HCT116 (cell line): Measurements from ENCODE around the gene MDM4. TPM values are rescaled to one million over a fixed set of nuclear protein-coding genes. Genes with fewer than 3 reads are reported as not detected.
"Not testable (repeated sequence)": the region's sequence is repeated elsewhere in the genome, so short reads cannot be mapped to it uniquely, and the experiment has no call there.

Experiments used
- ATAC-seq: fragments of 200-7000 bp; cut with Tn5 transposase; 2 replicates; pipeline ENCODE4 v1.9.1; 2020; ENCODE audit warnings: mild to moderate bottlenecking, moderate library complexity
- BruUV-seq: library from RNA; stranded (reverse); fragments of 400-500 nt; replicated peaks from 2 replicates; lab custom pipeline; 2021; lab: Mats Ljungman, UMichigan
- CTCF ChIA-PET: fragments of 300-600 bp; sonication (Branson Sonifier 250); formaldehyde crosslinking; loops from one replicate; lab custom pipeline; 2021; ENCODE audit warnings: antibody characterized with exemption; lab: Charles Lee
- POLR2A ChIA-PET: fragments of 300-600, 350-600 bp; sonication (Branson Sonifier 250); formaldehyde crosslinking; loops from one replicate; lab custom pipeline; 2021; ENCODE audit warnings: antibody characterized with exemption; lab: Charles Lee
- RAD21 ChIA-PET, 2 experiments: fragments of 300-600 bp; sonication (Branson Sonifier 250); formaldehyde crosslinking; loops; one replicate each; lab custom pipeline; 2023; ENCODE audit warnings: low total read pairs in 2 of 2; ENCODE audit not compliant: uncharacterized antibody in 2 of 2, unreplicated experiment in 2 of 2, low non-redundant PET in 1 of 2; lab: Charles Lee
- DNase-seq: peaks from one replicate; pipeline ENCODE4 v3.0.0-alpha.2; 2010; ENCODE audit warnings: low read depth, low spot score
- H2AFZ ChIP-seq: fragments of 200-600 bp; shearing (Covaris generic), sonication (generic); 2 replicates; pipeline ENCODE4 v1.6.1; 2017; ENCODE audit warnings: low read depth, mixed run types, mixed read lengths, antibody characterized with exemption, low read length; ENCODE audit not compliant: poor library complexity, severe bottlenecking
- H3K27ac ChIP-seq: 2 replicates; pipeline ENCODE4 v1.5.1; 2012; ENCODE audit warnings: low read depth, low read length
- H3K27me3 ChIP-seq: fragments of 200-600 bp; sonication (generic); 2 replicates; pipeline ENCODE4 v1.6.1; 2016; ENCODE audit warnings: mixed run types, low read length, mixed read lengths; ENCODE audit not compliant: insufficient read depth
- H3K36me3 ChIP-seq, 2 experiments: fragments of 200-500 bp in 1 of 2; fragments of 200-600 bp in 1 of 2; sonication (Bioruptor generic) in 1 of 2; sonication (generic) in 1 of 2; 2 replicates each; pipeline versions ENCODE4 v1.5.1 to v1.6.1; 2014 to 2016; ENCODE audit warnings: low read length in 2 of 2, inconsistent platforms in 1 of 2, mixed read lengths in 1 of 2, mixed run types in 1 of 2; ENCODE audit not compliant: insufficient read depth in 2 of 2, control insufficient read depth in 1 of 2
- H3K4me1 ChIP-seq, 2 experiments: fragments of 200-600 bp in 1 of 2; sonication (generic) in 1 of 2; 2 replicates each; pipeline versions ENCODE4 v1.5.1 to v1.6.1; 2012 to 2017; ENCODE audit warnings: low read length in 2 of 2, inconsistent platforms in 1 of 2, mild to moderate bottlenecking in 1 of 2, mixed read lengths in 1 of 2, mixed run types in 1 of 2, moderate library complexity in 1 of 2; ENCODE audit not compliant: insufficient read depth in 2 of 2, control insufficient read depth in 1 of 2
- H3K4me2 ChIP-seq: fragments of 200-600 bp; sonication (generic); 2 replicates; pipeline ENCODE4 v1.6.1; 2017; ENCODE audit warnings: mixed run types, low read length, mixed read lengths
- H3K4me3 ChIP-seq, 2 experiments: fragments of 200-600 bp in 1 of 2; sonication (generic) in 1 of 2; replicated peaks in 1 of 2; 2 replicates each; pipeline ENCODE4 v1.5.1; 2011 to 2016; ENCODE audit warnings: low read length in 2 of 2, control low read depth in 1 of 2, low read depth in 1 of 2, mild to moderate bottlenecking in 1 of 2, mixed read lengths in 1 of 2, mixed run types in 1 of 2
- H3K79me2 ChIP-seq: fragments of 200-600 bp; sonication (generic); 2 replicates; pipeline ENCODE4 v1.6.1; 2017; ENCODE audit warnings: mild to moderate bottlenecking, mixed run types, low read length, moderate library complexity, mixed read lengths; ENCODE audit not compliant: insufficient read depth
- H3K9ac ChIP-seq: fragments of 200-600 bp; sonication (generic); 2 replicates; pipeline ENCODE4 v1.6.1; 2016; ENCODE audit warnings: low read length, mixed read lengths
- H3K9me2 ChIP-seq: fragments of 200-600 bp; sonication (generic), shearing (Covaris generic); 2 replicates; pipeline ENCODE4 v1.6.1; 2017; ENCODE audit warnings: mixed run types, mild to moderate bottlenecking, moderate library complexity; ENCODE audit not compliant: insufficient read depth
- H3K9me3 ChIP-seq, 2 experiments: fragments of 200-500 bp in 1 of 2; fragments of 200-600 bp in 1 of 2; sonication (Bioruptor generic) in 1 of 2; sonication (generic) in 1 of 2; 2 replicates each; pipeline ENCODE4 v1.6.1; 2014 to 2017; ENCODE audit warnings: low read length in 2 of 2, mixed read lengths in 2 of 2, inconsistent platforms in 1 of 2, low read depth in 1 of 2, mild to moderate bottlenecking in 1 of 2, mixed run types in 1 of 2, moderate library complexity in 1 of 2; ENCODE audit not compliant: control insufficient read depth in 1 of 2, insufficient read depth in 1 of 2
- H4K20me1 ChIP-seq: fragments of 200-600 bp; sonication (generic), shearing (Covaris generic); 2 replicates; pipeline ENCODE4 v1.6.1; 2017; ENCODE audit warnings: mixed run types, mild to moderate bottlenecking, moderate library complexity; ENCODE audit not compliant: insufficient read depth
- CBX3 ChIP-seq: IDR thresholded peaks from 2 replicates; pipeline ENCODE4 v1.6.1; 2012; ENCODE audit warnings: low read depth
- ELF1 ChIP-seq: IDR thresholded peaks from 2 replicates; pipeline ENCODE4 v1.6.1; 2012; ENCODE audit warnings: low read depth, borderline replicate concordance
- EZH2 ChIP-seq: fragments of 200-600 bp; sonication (generic); IDR thresholded peaks from 2 replicates; pipeline ENCODE4 v1.6.1; 2017; ENCODE audit warnings: antibody characterized with exemption, mixed run types
- EZH2phosphoT487 ChIP-seq: fragments of 200-600 bp; IDR thresholded peaks from 2 replicates; pipeline ENCODE4 v1.6.1; 2018; ENCODE audit warnings: antibody characterized with exemption, borderline replicate concordance
- FOSL1 ChIP-seq: IDR thresholded peaks from 2 replicates; pipeline ENCODE4 v1.6.1; 2012; ENCODE audit warnings: low read depth
- JUND ChIP-seq: IDR thresholded peaks from 2 replicates; pipeline ENCODE4 v1.6.1; 2012
- POLR2AphosphoS5 ChIP-seq: IDR thresholded peaks from 2 replicates; pipeline ENCODE4 v1.6.1; 2011; ENCODE audit warnings: mild to moderate bottlenecking, low read depth, low read length, moderate library complexity
- RAD21 ChIP-seq: IDR thresholded peaks from 2 replicates; pipeline ENCODE4 v1.6.1; 2012; ENCODE audit warnings: low read depth, mild to moderate bottlenecking
- SIN3A ChIP-seq: IDR thresholded peaks from 2 replicates; pipeline ENCODE4 v1.6.1; 2012; ENCODE audit warnings: low read depth
- SP1 ChIP-seq: IDR thresholded peaks from 2 replicates; pipeline ENCODE4 v1.6.1; 2012; ENCODE audit warnings: low read depth
- SRF ChIP-seq: IDR thresholded peaks from 2 replicates; pipeline ENCODE4 v1.6.1; 2012; ENCODE audit warnings: low read depth
- TCF7L2 ChIP-seq: IDR thresholded peaks from 2 replicates; pipeline ENCODE4 v1.7.0; 2011; ENCODE audit warnings: borderline replicate concordance, inconsistent platforms; ENCODE audit not compliant: insufficient read depth, insufficient read length; ENCODE audit errors: extremely low read depth
- ZNF274 ChIP-seq: fragments of 200-500 bp; sonication (Bioruptor generic); IDR thresholded peaks from 2 replicates; pipeline ENCODE4 v1.6.1; 2014; ENCODE audit warnings: mild to moderate bottlenecking, low read depth, low read length, inconsistent platforms
- intact Hi-C: fragments of 100-400 bp; cut with micrococcal nuclease; formaldehyde crosslinking; loops from 2 replicates; pipeline ENCODE4 v1.10.0; 2022
- total RNA-seq: library from RNA; stranded (reverse); gene quantifications from one replicate; pipeline ENCODE4 v1.2.1, GENCODE V29; 2021; ENCODE audit not compliant: unreplicated experiment
- TF ChIP-seq, protein P1 (sequence below): IDR thresholded peaks from 2 replicates; pipeline ENCODE4 v1.6.1; 2011; ENCODE audit warnings: mild to moderate bottlenecking, low read length, moderate library complexity; ENCODE audit not compliant: insufficient replicate concordance; ENCODE audit errors: extremely low read depth

MDM4 gene
- total RNA-seq, 1 experiment from 2014 or later, result 79.5 TPM

- Histone ChIP-seq H3K4me1 (peaks cover 45 to 66% of the 10 kb centered on the region in 2 experiments), H3K4me2 (peak overlapping the region; percentile 38), H3K4me3 (no peak overlapping the region), H3K79me2 (no peaks in the 10 kb centered on the region), H2AFZ (no peak overlapping the region), H3K9ac (no peak overlapping the region), H4K20me1 (no peaks in the 10 kb centered on the region), H3K27ac (no peak overlapping the region), H3K9me3 (no peaks in the 10 kb centered on the region), H3K27me3 (no peaks in the 10 kb centered on the region), H3K9me2 (no peaks in the 10 kb centered on the region), H3K36me3 (no peaks in the 10 kb centered on the region)
- TF ChIP-seq SIN3A (no peak), RAD21 (no peak), JUND (no peak), ELF1 (no peak), TCF7L2 (no peak), FOSL1 (no peak), EZH2 (no peak), CBX3 (no peak), SRF (no peak), ZNF274 (no peak), POLR2AphosphoS5 (no peak), SP1 (no peak), EZH2phosphoT487 (no peak)
- TF ChIP-seq, protein P1, sequence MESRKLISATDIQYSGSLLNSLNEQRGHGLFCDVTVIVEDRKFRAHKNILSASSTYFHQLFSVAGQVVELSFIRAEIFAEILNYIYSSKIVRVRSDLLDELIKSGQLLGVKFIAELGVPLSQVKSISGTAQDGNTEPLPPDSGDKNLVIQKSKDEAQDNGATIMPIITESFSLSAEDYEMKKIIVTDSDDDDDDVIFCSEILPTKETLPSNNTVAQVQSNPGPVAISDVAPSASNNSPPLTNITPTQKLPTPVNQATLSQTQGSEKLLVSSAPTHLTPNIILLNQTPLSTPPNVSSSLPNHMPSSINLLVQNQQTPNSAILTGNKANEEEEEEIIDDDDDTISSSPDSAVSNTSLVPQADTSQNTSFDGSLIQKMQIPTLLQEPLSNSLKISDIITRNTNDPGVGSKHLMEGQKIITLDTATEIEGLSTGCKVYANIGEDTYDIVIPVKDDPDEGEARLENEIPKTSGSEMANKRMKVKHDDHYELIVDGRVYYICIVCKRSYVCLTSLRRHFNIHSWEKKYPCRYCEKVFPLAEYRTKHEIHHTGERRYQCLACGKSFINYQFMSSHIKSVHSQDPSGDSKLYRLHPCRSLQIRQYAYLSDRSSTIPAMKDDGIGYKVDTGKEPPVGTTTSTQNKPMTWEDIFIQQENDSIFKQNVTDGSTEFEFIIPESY, result no peak
- RAD21 ChIA-PET, result no interaction called here
- no peak for DNase-seq
- no peak for ATAC-seq
- intact Hi-C loops, result no loop called here
- BruUV-seq, result no TSS peak
- CTCF ChIA-PET, result no interaction called here
- POLR2A ChIA-PET, result no interaction called here
Observed at GRCh38 chr1:204483791-204484190, 32.4 kb upstream of the MDM4 start.

DNA sequence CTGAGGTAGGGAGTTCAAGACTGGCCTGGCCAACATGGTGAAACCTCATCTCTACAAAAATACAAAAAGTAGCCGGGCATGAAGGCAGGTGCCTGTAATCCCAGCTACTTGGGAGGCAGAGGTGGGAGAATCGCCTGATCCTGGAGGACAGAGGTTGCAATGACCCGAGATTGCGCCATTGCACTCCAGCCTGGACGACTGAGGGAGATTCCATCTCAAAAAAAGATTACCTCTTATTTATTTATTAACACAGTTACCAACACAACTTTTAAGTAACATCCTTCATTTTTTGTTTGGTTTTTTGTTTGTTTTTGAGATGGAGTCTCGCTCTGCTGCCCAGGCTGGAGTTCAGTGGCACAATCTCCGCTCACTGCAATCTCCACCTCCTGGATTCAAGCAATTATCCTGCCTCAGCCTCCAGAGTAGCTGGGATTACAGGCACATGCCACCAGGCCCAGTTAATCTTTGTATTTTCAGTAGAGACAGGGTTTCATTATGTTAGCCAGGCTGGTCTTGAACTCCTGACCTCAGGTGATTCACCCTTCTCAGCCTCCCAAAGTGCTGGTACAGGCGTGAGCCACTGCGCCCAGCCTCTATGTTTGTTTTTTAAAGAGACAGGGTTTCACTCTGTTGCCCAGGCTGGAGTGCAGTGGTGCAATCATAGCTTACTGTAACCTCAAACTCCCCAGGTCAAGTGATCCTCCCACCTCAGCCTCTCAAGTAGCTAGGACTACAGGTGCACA, 29.5 kb upstream of the MDM4 start:
- peak; percentile 86 for ATAC-seq
- Histone ChIP-seq H3K4me2 (peak overlapping the region; percentile 77), H3K4me1 (peaks cover 19 to 45% of the 10 kb centered on the region in 2 experiments), H3K4me3 (peak overlapping the region in 1 of 2 experiments; percentile 34; a peak in 2 of 4 replicates)
- H3K27ac ChIP-seq, POLR2A ChIA-PET, H2AFZ ChIP-seq, H3K27me3 ChIP-seq, H3K79me2 ChIP-seq, RAD21 ChIA-PET, H3K9ac ChIP-seq, H3K9me2 ChIP-seq, DNase-seq, BruUV-seq, H3K36me3 ChIP-seq, intact Hi-C loops, H3K9me3 ChIP-seq, H4K20me1 ChIP-seq: not testable (repeated sequence)
- CTCF ChIA-PET, result interaction anchor here (1.6 to 2.8 kb wide), 2 partner anchors 8 to 88 kb away, joined by 4 to 10 read pairs; no protein-coding TSS in a partner anchor
